ENCODE data around the gene EIF1.
"Not testable (repeated sequence)": the region's sequence is repeated elsewhere in the genome, so short reads cannot be mapped to it uniquely, and the experiment has no call there.

The EIF1 gene

DNA sequence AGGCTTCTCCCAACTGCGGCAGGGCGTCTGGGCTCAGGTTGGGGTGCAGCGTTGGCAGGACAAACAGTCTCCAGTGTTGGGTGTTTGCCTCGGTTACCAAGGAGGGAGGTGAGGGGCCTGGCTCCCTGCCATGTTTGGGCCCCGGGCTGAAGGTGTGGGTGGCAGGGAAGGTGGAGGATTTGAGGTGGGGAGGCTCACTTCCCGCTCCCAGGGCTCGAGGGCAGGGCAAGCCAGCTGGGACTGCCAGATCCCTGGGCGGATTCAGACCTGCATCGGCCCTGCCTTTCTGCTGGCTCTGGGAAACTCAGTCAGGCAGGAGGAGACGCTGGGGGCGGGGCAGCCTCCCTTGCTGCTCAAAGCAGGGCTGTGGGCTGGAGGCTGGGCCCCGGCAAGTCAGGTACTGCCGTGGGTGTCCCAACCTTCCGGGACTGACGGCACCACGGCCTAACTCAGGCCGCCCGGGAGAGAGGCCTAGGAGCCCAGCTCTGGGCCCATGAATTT lies 33.0 kb upstream of the EIF1 start:
- DNase-seq (ENCODE audit: low read depth in 2 of 2), result no peak

DNA sequence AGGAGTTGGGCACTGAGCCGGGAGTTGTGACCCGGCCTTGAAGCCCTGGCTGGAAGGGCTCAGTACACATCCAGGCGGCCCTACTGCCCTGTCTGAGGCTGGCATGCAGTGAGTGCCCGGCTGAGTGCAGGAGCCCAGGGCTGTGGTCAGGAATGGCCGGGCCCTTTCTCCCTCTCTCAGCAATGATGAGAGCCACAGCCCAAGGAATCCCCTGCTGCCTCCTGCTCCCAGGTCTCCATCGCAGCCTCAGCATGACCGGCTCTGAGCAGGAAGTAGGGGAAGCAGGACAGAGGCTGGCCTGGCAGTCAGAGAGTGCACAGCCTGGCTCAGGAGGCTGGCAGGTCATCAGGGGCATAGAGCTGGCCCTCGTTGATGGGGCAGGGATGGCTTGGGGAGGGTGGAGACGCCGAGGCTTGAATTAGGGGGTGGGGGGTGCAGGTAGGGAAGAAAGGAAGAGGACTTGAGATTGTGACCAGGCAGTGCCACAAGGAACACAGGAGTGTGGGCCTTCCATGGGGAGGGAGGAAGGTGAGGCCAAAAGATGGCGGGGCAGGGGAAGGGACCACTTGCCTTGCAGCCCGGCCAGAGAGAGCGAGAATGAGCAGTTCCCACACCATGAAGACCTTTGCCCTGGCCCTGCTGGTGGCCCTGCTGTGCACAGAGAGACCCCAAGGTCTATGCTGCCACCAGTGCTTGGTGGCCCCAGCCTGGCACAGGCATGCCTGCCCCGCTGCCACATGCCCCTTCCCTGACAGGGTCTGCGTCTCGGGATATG lies 32.2 kb upstream of the EIF1 start:
- no peak for DNase-seq (ENCODE audit: low read depth in 2 of 2)

DNA sequence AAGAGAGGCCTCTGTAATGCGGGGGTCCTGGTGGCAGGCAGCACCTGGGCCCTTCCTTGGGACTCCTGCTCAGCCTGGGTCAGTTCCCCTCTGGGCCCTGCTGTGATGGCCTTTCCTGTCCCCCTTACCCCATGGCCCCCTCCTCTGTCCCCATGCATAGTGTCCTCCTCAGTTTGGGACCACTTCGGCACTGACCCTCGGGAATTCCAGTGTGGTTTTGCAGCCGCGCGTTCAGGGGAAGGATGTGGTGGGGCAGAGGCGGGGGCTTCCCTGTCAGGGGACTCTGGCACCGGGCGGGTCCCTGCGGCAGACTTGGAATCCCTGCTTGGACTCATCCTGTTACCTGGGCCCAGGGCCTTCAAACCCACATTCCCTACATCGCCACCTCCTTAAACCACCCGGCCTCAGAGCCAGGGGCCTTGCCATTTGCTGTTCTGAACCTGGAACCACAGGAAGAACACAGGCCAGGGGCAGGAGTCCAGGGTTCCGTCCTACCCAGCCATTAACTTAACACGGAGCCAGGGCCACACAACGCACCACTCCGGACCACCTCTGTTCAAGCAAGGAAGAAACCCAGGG lies 31.4 kb upstream of the EIF1 start:
- no peak for DNase-seq (ENCODE audit: low read depth in 2 of 2)

DNA sequence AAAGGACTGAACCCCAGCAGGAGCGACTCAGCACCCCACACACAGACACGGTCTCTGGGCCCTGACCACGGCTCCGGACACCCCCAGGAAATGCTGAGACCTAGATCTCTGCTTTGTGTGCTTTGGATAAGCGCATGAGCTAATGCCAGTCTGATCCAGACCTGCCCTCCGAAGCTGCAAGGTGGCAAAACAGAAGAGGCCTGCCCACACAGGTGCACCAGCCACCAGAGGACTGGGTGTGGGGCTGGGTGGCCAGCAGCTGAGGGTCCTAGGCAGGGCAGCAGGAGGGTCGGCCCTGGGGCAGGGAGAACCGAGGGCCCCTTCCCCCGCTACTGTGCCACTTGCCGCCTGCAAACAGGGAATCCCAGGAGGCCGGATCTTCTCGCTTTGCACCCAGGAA lies 30.7 kb upstream of the EIF1 start:
- DNase-seq (ENCODE audit: low read depth in 2 of 2), result no peak

DNA sequence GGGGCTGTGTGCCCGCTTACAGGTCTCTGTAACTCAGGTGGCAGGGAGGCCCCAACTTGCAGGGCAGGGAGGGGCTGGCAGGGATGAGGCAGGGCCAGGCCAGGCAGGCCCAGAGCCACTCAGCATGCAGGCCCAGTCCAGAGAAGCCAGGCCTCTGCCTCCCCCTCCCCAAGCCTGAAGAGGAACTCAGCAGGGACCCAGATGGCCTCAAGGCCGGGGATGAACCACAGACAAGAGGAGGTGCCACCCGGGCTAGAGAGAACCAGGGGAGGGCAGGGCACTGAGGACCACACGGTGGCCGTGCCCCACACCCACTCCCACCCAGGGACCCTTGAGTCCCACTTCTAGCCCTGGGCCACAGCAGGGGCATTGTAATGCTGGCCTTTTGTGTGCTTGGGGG lies 29.8 kb upstream of the EIF1 start:
- DNase-seq (ENCODE audit: low read depth in 2 of 2), result no peak

DNA sequence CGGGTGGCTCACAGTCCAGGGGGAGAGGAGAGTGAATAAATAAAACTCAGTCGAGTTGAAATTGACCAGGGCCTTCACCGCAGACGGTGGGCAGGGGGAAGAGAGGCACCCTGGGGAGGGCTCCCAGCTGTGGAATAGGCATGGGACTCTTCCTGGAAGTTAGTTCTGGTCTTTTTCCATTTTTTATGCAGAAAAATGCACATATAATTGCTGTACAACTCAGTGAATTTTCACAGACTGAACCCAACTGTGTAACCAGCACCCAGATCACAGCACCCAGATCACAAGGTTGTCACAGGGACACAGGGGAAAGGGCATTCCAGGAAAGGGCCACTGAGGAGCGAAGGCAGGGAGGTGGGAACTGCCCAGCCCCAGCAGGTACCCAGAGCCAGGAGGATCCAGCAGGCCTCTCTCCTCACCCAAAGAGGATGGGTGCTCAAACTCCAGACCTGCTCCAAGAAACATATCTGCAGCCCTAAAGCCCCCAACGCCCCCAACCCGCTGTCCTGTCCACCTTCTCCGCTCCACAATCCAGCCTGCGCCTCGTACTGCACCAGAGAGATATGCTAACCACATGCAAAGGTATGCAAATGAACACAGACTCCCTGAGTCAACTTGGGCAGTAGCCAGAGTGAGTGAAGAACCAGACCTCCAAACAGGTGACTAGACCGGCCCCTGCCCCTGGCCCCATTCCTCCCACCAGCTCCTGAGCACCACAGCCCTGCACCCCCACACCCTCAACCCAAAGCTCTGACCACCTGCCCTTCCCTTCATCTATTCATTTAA lies 29.1 kb upstream of the EIF1 start:
- DNase-seq (ENCODE audit: low read depth in 2 of 2), result no peak

DNA sequence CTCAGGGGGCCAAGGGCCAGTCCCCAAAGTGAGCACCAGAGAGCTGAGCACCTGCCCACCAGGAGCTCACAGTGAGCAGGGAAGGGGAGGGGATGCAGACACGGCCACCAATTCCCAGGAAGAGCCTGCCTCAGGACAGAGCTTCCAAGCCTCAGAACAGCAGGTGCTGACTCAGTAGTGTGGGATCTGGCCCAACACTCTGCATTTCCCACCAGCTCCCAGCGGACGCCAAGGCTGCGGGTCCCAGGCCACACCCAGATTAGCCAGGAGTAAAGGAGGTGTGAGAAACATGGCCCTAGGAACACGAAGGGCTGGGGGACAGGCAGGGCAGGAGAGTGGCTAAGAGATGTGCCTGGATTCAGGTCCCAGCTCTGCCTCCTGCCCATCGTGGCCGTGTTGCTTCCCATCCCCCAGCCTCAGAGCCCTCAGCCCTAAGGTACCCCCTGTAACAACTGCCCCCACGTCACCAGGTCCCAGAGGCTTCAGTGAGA lies 28.4 kb upstream of the EIF1 start:
- no peak for DNase-seq (ENCODE audit: low read depth in 2 of 2)

DNA sequence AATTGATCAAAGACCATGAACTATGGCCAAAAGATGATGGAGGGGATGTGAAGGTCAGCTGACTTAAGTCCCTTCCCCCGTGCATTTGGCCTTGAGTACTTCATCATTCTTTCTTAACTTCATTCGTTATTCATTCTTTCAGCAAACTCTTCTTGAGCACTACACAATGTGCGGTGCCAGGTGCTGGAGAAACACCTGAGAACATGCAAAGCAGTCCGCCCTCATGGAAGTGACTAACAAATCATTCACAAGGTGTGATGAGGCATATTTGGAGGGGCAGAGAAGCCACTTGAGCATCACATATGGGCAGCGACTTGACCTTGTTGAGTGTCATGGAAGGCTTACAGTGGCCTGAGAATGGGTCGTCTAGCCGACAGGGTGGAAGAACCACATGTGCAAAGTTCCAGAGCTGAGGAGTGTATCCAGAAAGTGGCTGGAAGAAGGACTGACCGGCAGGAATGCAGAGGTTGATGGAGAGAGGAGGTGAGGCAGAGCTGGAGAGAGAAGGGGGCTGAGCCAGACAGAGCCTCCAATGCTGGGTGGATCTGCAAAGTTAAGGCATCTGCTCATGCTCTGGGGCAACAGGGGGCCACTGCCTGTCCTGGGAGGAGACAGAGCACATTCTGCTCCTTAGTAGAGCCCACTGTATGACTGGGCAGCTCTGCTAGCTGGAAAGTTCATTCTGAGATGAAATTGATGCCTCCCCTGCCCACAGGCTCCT lies 25.1 kb upstream of the EIF1 start:
- DNase-seq (ENCODE audit: low read depth in 2 of 2), result no peak

DNA sequence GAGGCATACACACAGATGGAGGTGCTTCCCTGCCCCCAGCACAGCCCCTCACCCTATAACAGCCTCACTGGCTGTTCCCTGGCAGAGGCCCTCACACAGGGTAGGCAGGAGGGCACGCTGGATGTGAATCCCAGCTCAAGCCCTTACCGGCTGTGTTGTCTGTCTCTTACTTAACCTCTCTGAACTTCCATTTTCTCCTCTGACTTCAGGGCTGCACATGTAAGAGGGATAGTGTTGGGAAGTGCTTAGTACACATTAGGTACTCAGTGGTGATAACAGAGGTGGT lies 24.6 kb upstream of the EIF1 start:
- DNase-seq (ENCODE audit: low read depth in 2 of 2), result no peak

DNA sequence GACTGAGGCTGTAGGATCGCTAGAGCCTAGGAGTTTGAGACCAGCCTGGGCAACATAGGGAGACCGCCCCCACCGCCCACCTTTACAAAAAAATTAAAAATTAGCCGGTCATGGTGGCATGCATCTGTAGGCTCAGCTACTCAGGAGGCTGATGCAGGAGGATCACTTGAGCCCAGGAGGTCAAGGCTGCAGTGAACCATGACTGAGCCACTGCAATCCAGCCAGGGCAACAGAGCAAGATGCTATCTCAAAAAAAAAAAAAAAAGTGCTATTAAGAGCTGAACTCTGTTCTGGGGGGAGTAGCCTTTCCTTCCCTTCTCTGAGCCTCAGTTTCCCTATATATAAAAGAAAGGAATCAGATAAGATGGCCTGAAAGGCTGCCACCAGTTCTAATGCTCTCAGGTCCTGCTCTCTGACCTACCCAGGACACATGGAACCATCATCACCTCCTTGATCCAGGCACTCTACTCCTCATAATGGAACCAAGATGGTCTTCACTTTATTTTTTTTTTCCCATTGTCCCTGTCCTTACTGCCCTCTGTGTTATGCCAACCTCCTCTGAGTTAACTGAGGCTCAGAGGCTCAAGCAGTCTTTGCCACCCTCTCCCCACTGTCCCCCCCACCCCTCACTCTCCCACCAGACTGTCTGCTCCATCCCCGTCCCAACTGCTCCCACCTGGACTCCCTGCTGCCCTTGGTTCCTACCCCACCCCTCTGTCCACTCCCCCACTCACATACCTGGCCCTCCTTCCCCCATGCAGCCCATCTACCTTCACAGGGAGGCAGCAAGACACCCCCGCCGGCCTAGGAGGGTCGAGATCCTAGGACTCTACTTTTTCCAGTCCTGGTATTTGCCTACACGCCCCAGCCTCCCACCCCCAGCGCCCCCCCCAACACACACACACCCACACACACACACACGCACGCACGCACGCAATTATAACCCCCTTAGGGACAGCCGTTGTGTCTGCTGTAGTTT lies 23.8 kb upstream of the EIF1 start:
- no peak for DNase-seq (ENCODE audit: low read depth in 2 of 2)

DNA sequence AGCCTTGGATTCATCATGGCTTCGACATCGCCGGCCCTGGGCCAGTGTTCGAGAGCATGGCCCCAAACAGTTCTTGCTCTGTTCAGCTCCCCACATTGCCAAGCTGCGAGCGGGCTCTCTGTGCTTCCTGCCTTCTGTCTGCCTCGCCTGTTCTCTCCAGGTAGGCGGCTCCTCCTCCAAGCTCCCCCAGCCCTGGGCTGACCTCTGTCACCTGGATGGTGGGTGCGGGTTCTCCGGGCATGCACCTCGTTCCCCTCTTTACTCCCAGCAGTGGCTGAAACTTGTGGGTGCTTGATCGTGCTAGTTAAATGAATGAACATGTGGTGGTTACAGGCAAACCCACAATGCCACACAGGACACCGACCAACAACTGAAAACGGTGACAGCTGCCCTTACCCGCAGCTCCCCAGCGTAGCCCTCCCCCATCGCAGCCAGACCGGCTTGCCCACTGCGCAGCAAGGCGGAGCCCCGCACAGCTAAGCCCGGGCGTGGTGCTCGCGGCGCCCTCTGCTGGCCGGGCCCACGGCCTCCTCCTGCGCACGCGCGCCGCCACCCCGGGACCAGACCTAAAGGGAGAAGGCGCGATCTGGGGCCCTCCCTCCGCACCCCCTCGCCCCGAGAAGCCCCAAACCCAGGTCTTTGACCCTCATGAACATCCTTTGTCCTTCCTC lies 23.0 kb upstream of the EIF1 start:
- peak; percentile 77 to 79 for DNase-seq (ENCODE audit: low read depth in 2 of 2)

DNA sequence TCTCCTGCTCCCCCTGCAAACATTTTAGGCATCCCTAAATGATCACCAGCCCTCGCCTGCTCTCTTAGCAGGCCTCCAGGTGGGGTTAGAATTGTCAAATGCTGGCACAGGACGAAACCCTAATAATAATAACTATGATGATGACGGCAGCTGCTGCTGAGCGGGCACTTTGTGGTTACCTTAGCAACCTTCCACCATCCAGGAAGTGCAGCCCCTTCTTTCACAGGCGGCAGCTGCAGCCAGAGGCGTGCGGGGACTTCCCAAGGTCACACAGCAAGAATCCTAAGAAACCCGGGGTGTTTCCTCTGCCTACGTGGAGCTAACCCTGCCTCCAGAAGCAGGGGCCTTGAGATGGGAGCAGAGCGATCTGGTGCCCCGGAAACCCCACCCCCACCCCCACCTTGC lies 22.4 kb upstream of the EIF1 start:
- peak in 1 of 2 donors; percentile 41 for DNase-seq (ENCODE audit: low read depth in 2 of 2)

DNA sequence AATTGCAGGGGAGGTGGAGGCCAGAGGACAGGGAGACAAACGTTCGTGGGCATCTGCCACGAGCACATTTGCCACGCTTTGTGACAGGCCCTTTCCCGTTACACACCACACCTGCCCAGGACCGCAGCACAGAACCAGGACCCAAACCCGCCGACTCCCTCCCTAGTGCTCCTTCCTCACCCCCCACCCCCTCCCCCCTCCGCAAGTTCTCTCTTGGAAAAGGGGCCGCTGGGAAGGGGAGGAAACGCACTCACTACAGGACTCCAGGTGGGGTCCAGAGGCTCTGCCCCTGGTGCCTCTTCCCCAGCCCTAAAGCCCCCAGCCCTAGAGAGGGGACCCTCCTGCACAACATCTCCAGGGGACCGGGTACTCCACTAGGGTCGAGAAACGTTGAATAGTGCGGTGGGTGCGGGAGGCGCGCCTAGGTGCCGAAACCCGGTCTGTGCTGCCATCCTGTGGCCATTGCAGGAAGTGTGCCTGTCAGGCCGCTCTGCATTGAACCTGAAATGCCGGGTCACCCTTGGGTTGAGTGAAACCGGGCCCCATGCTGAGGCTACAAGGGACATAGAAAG lies 21.9 kb upstream of the EIF1 start:
- DNase-seq (ENCODE audit: low read depth in 2 of 2), result peak; percentile 79

DNA sequence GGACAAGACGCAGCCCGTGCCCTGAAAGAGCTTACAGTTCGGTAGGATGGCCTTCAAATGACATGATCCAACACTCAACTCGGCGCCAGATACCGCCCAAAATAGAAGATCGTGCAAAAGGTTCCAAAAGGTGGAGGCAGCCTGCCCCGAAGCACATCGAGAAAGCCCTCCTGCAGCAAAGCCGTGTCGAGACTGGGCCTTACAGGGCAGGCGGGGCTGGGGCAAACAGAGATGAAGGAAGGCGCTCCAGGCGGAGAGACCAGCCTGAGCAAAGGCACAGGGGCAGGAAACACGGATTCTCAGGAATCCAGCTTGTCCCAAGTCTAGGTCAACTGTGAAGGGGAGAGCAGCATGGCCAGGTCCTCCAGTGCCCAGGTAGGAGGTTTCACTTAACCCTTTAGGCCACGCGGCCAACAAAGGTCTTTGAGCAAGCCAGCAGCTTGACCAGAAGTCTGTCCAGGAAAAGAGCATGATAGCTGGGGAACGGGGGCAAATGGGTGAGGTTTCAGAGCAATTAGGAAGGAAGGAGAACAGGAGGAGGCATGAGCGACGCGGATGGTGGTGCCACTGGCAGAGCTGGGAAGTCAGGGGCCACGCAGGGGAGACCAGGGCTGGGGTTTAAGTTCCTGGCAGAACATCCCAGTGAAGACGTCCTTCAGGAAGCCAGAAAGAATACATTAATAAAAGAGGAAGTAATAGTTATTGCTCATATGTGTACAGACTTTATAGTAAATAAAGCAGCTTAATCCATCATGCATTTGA lies 21.2 kb upstream of the EIF1 start:
- DNase-seq (ENCODE audit: low read depth in 2 of 2), result no peak

DNA sequence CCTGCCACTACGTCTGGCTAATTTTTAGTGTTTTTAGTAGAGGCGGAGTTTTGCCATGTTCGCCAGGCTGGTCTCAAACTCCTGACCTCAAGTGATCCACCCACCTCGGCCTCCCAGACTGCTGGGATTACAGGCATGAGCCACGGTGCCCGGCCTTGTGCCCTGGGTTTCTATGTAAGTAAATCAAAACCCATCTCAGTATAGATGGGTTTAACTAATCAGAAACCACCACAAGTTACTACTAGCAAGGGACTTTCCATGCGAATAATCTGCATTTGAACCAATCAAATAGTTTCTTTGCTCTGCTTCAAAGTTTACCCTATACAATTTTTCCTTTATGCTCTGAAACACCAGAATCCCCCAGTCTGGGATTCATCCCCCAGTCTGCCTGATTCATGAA lies 16.5 kb upstream of the EIF1 start:
- DNase-seq (ENCODE audit: low read depth in 2 of 2), result no peak

DNA sequence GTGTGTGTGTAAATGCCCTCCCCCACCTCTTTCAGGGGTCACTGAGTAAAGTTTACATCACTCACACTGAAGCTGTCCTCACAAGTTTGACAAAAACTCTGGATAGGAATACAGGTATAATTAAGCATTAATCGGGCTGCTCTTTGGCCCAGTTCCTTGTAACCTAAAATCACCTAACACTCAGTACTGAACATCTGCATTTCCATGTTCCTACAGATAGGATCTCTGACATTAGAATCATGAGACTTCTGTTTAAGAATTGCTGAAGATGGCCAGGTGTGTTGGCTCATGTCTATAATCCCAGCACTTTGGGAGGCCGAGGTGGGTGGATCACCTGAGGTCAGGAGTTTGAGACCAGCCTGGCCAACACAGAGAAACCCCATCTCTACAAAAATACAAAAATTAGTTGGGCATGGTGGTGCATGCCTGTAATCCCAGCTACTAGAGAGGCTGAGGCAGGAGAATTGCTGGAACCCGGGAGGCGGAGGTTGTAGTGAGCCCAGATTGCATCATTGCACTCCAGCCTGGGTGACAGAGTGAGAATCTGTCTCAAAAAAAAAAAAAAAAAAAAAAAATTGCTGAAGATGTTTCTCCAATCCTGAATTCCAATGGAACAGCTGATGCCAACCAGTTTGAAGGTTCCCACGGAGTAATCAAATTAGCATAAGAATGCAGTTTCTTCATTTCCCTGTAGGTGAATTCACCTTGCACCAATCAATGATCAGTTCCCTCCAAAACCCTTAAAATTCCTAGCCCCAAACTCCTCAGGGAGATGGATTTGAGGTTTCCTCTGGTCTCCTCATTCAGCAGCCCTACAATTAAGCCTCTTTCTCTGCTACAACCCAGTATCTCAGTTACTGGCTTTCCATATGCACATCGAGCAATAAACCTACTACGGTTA lies 13.3 kb upstream of the EIF1 start:
- DNase-seq (ENCODE audit: low read depth in 2 of 2), result not testable (repeated sequence)

DNA sequence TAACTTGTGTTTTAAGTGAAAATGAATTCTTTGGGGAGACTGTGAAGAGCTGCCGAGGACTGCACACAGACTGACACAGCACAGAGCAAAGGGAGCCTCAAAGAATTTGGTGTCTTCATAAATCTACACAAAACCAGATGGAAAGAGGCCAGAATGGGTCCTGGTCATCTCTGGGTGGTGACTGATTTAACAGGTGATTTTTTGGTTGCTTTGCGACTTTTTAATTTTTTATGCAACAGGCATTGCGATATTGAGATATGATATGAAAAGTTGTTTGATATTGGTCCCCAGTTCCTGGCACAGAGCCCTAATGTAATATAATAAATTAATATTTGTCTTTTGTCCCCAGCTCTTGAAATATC lies 12.6 kb upstream of the EIF1 start:
- DNase-seq (ENCODE audit: low read depth in 2 of 2), result no peak

DNA sequence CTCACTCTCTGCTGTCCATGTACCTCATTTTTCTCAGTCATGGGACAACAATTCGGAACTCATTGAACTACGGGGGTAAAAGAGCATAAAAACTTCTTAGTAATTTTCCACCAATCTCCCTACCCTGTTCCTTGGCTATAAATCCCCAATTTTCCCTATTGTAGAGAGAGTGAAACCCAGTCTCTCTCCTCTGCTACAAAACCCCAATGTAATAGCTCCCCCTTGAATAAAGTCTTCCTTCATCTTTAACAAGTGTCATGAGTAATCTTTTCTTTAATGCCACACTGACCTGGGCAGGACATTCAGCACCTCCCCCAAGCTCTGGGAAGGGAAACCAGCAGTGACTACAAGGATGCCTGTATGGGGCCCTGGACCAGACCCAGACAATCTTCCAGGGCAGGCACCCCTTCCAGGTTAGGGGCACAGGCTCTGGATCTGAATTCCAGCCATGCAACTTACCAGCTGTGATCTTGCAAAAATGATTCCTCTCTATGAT lies 10.2 kb upstream of the EIF1 start:
- DNase-seq (ENCODE audit: low read depth in 2 of 2), result no peak

All from stimulated activated CD8-positive, alpha-beta memory T cell treated with anti-CD3 and anti-CD28 coated beads, Interleukin-2, amount 100 ng/mL, for 1 hour (primary cell).